ENCODE results near the gene CYRIA. TPM values are rescaled to one million over a fixed set of nuclear protein-coding genes. Genes with fewer than 3 reads are reported as not detected.

Gene CYRIA
- total and polyA plus RNA-seq, 2 donors (not counting 3 experiments of a cell fraction or from before 2014, with no cell fraction given) = 9.3 to 38.4 TPM

DNA sequence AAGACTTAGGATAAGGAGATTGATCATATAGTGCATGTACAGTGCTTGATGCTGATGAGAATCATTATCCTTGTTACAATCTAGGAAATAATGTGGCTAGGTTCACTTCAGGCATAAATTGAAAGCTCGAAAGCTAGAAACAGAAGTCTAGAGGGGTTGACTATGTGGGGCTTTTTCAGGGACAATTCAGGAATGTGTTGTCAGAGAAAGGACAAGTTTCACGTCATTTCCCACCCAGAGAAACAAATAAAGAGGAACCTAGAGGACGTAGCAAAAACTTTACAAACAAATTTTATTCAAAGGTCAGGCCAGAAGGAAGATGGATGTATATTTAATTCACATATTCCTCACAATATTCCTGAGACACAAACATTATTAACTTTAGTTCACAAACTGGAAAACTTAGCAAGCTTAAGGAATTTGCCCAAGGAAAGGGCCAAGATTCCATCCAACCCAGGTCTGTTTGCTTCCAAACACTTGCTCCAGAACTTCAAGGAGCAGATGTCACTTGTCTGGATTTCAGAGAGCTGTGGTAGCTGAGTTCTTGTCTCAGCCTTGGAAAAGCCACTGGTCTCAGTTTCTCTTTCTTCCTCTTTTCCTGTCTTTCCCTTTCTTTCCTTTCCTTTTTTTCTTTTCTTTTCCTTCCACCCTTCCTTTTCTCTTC, 7.4 kb downstream of the CYRIA start:
- no peaks in the 10 kb centered on the region for H3K36me3 ChIP-seq (ENCODE audit: control insufficient read depth in 2 of 2, extremely low read depth in 1 of 2, insufficient read depth in 2 of 2, low read length in 2 of 2)
- H3K4me3 ChIP-seq (replicated peaks in 1 of 3; ENCODE audit: insufficient read depth in 1 of 3, low read depth in 1 of 3, low read length in 3 of 3) = no peak overlapping the region
- ChIA-PET POLR2A (no interaction called here), CTCF (interaction anchor here (0.7 to 1.9 kb wide), 5 partner anchors 15 to 45 kb away, joined by 3 to 5 read pairs (median 4); no protein-coding TSS in a partner anchor)
- H2AFZ ChIP-seq (ENCODE audit: low read depth, low read length) = no peak overlapping the region
- intact Hi-C loops (cut with micrococcal nuclease) = no loop called here
- no peaks in the 10 kb centered on the region for H3K9me3 ChIP-seq (replicated peaks; ENCODE audit: control insufficient read depth, insufficient read depth, low read length)
- no peaks in the 10 kb centered on the region for H3K27me3 ChIP-seq (ENCODE audit: control insufficient read depth in 2 of 2, insufficient read depth in 2 of 2, low read length in 2 of 2)
- no peaks in the 10 kb centered on the region for H3K9me1 ChIP-seq (replicated peaks; ENCODE audit: control insufficient read depth, extremely low read depth, insufficient read depth, low read length)
- H4K20me1 ChIP-seq (replicated peaks; ENCODE audit: control insufficient read depth, extremely low read depth, insufficient read depth, low read length) = no peaks in the 10 kb centered on the region
- no TSS peak for BruUV-seq (replicated peaks)
- H3K79me2 ChIP-seq (ENCODE audit: control insufficient read depth, insufficient read depth, low read length) = peaks cover 28% of the 10 kb centered on the region
- DNase-seq (ENCODE audit: low read depth, low spot score) = no peak
- no peak overlapping the region for H3K27ac ChIP-seq (ENCODE audit: insufficient read depth, low read depth, low read length)
- TF ChIP-seq GATA2 (IDR thresholded peaks at IDR 0.05; ENCODE audit: insufficient read depth, insufficient read length, low read depth, low read length) (no peak), EZH2 (IDR thresholded peaks at IDR 0.05; ENCODE audit: borderline replicate concordance, low read depth, low read length, severe bottlenecking) (no peak), POLR2AphosphoS5 (IDR thresholded peaks at IDR 0.05; ENCODE audit: insufficient read depth, low read depth, low read length) (no peak), FOS (IDR thresholded peaks at IDR 0.05; ENCODE audit: borderline replicate concordance, insufficient read depth, low read length) (no peak), POLR2A (IDR thresholded peaks at IDR 0.05; ENCODE audit: low read depth, low read length) (no peak), JUN (IDR thresholded peaks at IDR 0.05; ENCODE audit: borderline replicate concordance, insufficient read depth, insufficient read length, low read depth) (no peak), MYC (IDR thresholded peaks at IDR 0.05; ENCODE audit: low read depth, low read length) (no peak)
- TF ChIP-seq, protein P1, sequence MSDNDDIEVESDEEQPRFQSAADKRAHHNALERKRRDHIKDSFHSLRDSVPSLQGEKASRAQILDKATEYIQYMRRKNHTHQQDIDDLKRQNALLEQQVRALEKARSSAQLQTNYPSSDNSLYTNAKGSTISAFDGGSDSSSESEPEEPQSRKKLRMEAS (IDR thresholded peaks at IDR 0.05; ENCODE audit: insufficient read depth, insufficient read length) = no peak
- TF ChIP-seq, protein P2, sequence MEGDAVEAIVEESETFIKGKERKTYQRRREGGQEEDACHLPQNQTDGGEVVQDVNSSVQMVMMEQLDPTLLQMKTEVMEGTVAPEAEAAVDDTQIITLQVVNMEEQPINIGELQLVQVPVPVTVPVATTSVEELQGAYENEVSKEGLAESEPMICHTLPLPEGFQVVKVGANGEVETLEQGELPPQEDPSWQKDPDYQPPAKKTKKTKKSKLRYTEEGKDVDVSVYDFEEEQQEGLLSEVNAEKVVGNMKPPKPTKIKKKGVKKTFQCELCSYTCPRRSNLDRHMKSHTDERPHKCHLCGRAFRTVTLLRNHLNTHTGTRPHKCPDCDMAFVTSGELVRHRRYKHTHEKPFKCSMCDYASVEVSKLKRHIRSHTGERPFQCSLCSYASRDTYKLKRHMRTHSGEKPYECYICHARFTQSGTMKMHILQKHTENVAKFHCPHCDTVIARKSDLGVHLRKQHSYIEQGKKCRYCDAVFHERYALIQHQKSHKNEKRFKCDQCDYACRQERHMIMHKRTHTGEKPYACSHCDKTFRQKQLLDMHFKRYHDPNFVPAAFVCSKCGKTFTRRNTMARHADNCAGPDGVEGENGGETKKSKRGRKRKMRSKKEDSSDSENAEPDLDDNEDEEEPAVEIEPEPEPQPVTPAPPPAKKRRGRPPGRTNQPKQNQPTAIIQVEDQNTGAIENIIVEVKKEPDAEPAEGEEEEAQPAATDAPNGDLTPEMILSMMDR (IDR thresholded peaks at IDR 0.05; ENCODE audit: extremely low read depth in 1 of 2, insufficient read depth in 1 of 2, low read depth in 1 of 2, low read length in 2 of 2) = no peak
- H3K4me1 ChIP-seq (ENCODE audit: control insufficient read depth, extremely low read depth, insufficient read depth, low read length) = peaks cover 9% of the 10 kb centered on the region
- no peak overlapping the region for H3K9ac ChIP-seq (replicated peaks; ENCODE audit: extremely low read depth, insufficient read depth, low read length)
- no peak for FAIRE-seq
- H3K4me2 ChIP-seq (ENCODE audit: insufficient read depth, low read length) = no peak overlapping the region
- dilution Hi-C loops (cut with MboI; ENCODE audit: extremely low pct_ligation_motif_present, low sequenced_read_pairs) = no loop called here
